LoVo (cell line): Measurements from ENCODE around the gene WWOX.

Experiments
- DNase-seq: peaks from one replicate; pipeline ENCODE4 v3.0.0-alpha.2; 2016; ENCODE audit warnings: low spot score

The WWOX gene

GRCh38 chr16:78953526-78953925, 854.1 kb downstream of the WWOX start:
- no peak for DNase-seq

GRCh38 chr16:78955206-78955605, 855.8 kb downstream of the WWOX start:
- DNase-seq: no peak

GRCh38 chr16:78956859-78957258, 857.4 kb downstream of the WWOX start:
- no peak for DNase-seq

GRCh38 chr16:78957317-78958100, 858.1 kb downstream of the WWOX start:
- no peak for DNase-seq

DNA sequence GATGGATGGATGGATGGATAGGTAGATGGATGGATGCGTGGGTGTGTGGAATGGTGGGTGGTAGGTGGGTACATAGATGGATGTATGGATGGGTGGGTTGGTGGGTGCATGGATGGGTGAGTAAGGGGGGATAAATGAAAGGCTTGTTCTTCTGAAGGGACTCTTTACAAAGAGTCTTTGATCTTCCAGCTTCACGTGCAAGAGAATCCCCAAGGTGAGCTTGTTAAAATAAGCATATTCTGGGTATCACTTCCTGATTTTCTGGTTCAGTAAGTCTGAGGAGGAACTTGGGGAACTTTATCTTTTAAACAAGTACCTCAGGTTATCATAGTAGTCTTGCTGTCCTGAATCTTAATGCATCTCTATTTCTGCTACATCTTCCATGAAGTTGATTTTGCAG, 862.0 kb downstream of the WWOX start:
- no peak for DNase-seq

DNA sequence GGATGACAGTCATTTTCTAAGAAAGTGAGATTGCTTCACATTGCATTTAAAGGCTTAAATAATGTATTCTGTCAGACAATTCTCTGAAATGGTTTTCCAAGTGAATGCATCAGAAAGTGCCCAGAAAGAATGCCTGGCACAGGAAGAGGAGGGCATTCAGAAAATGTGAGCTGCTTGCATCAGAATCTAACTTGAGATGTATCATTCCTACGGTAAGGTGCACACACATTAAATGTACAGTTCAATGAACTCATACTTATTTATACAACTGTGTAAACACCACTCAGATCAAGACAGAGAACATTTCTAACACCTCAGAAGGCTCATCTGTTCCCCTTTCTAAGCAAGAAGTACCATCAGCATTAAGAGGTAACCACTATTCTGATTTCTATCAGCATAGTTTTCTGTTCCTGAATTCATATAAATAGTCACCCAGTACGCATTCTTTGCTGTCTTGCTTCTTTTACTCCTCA, 863.0 kb downstream of the WWOX start:
- no peak for DNase-seq

- no peak for DNase-seq
Measured at GRCh38 chr16:78967948-78968347, 868.5 kb downstream of the WWOX start.

- DNase-seq: no peak
Measured at GRCh38 chr16:78969721-78970120, 870.3 kb downstream of the WWOX start.

GRCh38 chr16:78970650-78971049, 871.2 kb downstream of the WWOX start:
- DNase-seq: no peak

DNA sequence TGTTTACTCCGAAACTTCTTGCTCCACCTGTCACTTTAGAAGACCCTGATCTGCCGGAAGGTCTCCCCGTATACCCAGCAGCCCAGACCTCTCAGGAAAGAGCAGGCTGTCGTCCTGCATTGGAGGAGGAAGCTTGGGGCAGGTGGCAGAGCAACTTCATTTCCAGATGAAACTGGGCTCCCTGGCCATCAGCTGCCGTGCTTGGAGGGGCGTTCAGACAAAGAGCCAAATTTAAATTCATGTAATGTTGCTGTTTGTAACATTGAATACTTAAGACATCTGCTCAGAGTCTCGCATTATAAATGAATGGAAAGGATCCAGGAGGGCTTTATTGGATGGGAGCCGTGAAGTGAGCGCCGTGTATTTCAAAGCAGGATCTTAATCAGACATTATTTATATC, 872.6 kb downstream of the WWOX start:
- DNase-seq: no peak

- DNase-seq: no peak
Measured at GRCh38 chr16:78972986-78973385, 873.5 kb downstream of the WWOX start.

DNA sequence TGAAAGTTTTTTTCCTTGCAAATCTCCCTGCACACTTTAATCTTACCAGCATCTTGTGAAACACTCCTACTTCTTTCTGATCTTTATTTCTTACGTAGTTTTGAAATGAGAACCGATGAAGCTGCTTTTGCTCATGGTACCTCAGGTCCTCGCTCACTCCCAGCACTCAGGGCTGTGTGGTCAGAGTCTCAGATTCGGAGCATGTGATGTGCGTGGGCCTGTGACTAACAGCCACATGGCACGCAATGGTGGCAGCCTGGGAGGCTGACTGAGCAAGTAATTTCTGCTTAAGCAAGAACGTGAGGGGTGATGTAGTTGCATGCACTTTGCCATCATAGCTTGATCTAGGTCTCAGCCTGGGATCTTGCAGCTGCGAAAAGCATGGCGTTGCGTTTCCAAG, 876.8 kb downstream of the WWOX start:
- DNase-seq: no peak

GRCh38 chr16:78980825-78981224, 881.4 kb downstream of the WWOX start:
- DNase-seq: no peak

- DNase-seq: no peak
Measured at GRCh38 chr16:78982096-78982744, 882.8 kb downstream of the WWOX start.

DNA sequence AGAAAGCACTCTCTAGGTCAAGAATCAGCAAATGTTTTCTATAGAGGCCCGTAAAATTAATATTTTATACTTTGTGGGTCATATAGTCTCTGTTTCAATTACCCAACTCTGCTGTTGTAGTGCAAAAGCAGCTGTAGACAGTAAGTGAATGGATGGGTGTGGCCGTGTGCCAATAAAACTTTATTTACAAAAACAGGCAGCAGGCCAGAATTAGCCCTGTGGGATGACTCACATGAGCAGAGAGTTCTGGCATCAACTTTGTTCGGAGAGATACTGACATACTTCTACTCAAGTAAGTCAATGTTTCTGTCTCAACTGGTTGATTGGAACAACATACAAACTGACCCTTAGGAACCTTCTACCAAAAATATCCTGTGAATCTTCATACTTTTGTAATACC, 884.9 kb downstream of the WWOX start:
- peak; percentile 15 for DNase-seq

- no peak for DNase-seq
Measured at GRCh38 chr16:78984887-78985464, 885.5 kb downstream of the WWOX start.

GRCh38 chr16:78985716-78986605, 886.5 kb downstream of the WWOX start:
- DNase-seq: no peak

- no peak for DNase-seq
Measured at GRCh38 chr16:78987666-78988065, 888.2 kb downstream of the WWOX start.

GRCh38 chr16:78988361-78988969, 889.0 kb downstream of the WWOX start:
- no peak for DNase-seq

GRCh38 chr16:78990309-78990701, 890.9 kb downstream of the WWOX start:
- DNase-seq: no peak

- no peak for DNase-seq
Measured at GRCh38 chr16:78992001-78992400, 892.5 kb downstream of the WWOX start.

GRCh38 chr16:78993346-78993745, 893.9 kb downstream of the WWOX start:
- DNase-seq: no peak
